Skeletal muscle tissue (tissue), 4 donors: ENCODE measurements around the gene WFDC8. TPM values are rescaled to one million over a fixed set of nuclear protein-coding genes. Genes with fewer than 3 reads are reported as not detected.

Experiments
- H3K27ac ChIP-seq: one replicate; pipeline ENCODE4 v1.7.0; 2013; ENCODE audit warnings: mild to moderate bottlenecking, low read depth, low read length, inconsistent platforms
- H3K27me3 ChIP-seq, 3 donors: one replicate each; pipeline ENCODE4 v1.7.0; 2013; ENCODE audit warnings: low read length in 3 of 3; ENCODE audit not compliant: control insufficient read depth in 3 of 3, insufficient read depth in 3 of 3
- H3K36me3 ChIP-seq, 3 donors: one replicate each; pipeline ENCODE4 v1.7.0; 2013; ENCODE audit warnings: low read length in 3 of 3; ENCODE audit not compliant: control insufficient read depth in 3 of 3, insufficient read depth in 3 of 3
- H3K4me1 ChIP-seq, 3 donors: one replicate each; pipeline ENCODE4 v1.7.0; 2013; ENCODE audit warnings: low read length in 3 of 3, mild to moderate bottlenecking in 3 of 3; ENCODE audit not compliant: control insufficient read depth in 3 of 3, insufficient read depth in 3 of 3
- H3K4me3 ChIP-seq, 3 donors: one replicate each; pipeline ENCODE4 v1.7.0; 2013; ENCODE audit warnings: low read length in 3 of 3
- H3K9ac ChIP-seq, 3 donors: one replicate each; pipeline ENCODE4 v1.7.0; 2013; ENCODE audit warnings: low read length in 3 of 3, mild to moderate bottlenecking in 3 of 3, moderate library complexity in 2 of 3, low read depth in 1 of 3
- H3K9me3 ChIP-seq, 3 donors: one replicate each; pipeline ENCODE4 v1.7.0; 2013; ENCODE audit warnings: low read length in 3 of 3; ENCODE audit not compliant: control insufficient read depth in 3 of 3
- total RNA-seq: library from RNA; depleted of rRNA; stranded (reverse); fragments of >200 nt; gene quantifications from one replicate; pipeline ENCODE4 v1.2.3, GENCODE V29; 2014
- donor health status: Osteomylitis.

The WFDC8 gene
- total RNA-seq, 1 donor from 2014 or later: not detected

DNA sequence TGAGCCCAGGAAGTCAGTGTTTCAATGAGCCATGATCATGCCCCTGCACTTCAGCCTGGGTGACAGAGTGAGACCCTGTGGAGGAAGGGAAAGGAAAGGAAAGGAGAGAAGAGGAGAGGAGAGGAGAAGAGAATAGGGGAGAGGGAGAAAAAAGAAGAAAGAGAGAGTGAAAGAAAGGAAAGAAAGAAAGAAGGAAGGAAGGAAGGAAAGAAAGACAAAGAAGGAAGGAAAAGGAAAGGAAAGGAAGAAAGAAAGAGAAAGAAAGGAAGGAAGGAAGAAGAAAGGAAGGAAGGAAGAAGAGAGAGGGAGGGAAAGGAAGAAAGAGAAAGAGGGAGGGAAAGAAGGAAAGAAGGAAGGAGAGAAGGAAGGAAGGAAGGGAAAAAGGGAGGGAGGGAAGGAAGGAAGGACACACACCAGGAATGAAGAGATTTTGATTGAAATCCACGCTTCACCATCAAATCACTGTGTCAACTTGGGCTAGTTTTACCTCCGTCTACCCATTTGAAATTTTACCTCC lies 14.3 kb downstream of the WFDC8 start:
- H3K9me3 ChIP-seq: no peaks in the 10 kb centered on the region
- H3K36me3 ChIP-seq: no peaks in the 10 kb centered on the region
- no peak overlapping the region for H3K27ac ChIP-seq
- no peak overlapping the region for H3K4me3 ChIP-seq
- H3K27me3 ChIP-seq: peaks cover 3 to 10% (median 10%) of the 10 kb centered on the region in 3 donors
- no peak overlapping the region for H3K9ac ChIP-seq
- no peaks in the 10 kb centered on the region for H3K4me1 ChIP-seq

DNA sequence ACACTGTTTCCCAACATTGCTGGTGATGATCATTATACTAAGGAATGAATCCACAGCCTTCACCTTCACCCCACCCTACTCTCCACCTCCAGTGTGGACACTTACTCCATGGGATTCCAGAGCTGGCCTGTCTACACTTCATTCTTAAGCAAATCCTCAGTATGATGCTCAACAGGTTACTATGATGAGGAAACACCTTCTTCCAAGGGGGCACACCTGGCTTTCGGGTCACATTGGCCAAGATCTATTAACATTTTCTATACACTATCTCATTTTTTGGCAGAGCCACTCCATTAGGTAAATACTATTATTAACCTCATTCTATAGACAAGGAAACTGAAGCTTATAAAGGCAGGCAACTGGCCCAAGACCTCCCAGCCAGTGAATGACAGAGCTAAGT lies 23.9 kb downstream of the WFDC8 start:
- no peak overlapping the region for H3K27ac ChIP-seq
- peaks cover 0 to 2% (median under 1%) of the 10 kb centered on the region in 3 donors for H3K27me3 ChIP-seq
- H3K4me1 ChIP-seq: no peaks in the 10 kb centered on the region
- no peak overlapping the region for H3K9ac ChIP-seq
- H3K4me3 ChIP-seq: no peak overlapping the region
- no peaks in the 10 kb centered on the region for H3K36me3 ChIP-seq
- H3K9me3 ChIP-seq: peaks cover 0 to 3% (median 0%) of the 10 kb centered on the region in 3 donors

DNA sequence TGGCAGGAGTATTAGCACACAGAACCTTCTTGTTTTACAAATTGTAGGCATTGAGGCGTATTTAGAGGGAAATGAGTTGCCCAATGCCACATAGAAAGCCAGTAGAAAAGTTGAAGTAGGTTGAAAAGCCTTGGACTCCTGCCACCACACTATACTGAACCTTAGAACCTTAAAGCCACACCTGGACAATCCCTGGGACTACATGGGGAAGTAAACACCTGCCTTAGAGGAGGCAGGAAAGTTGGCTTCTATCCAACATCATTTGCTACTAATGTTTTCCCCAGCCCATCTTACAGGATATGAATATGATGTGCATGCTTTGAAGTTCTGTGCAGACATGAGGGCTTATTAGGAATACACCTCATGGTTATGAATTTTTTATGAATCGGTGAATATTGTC lies 26.6 kb downstream of the WFDC8 start:
- H3K36me3 ChIP-seq: no peaks in the 10 kb centered on the region
- no peak overlapping the region for H3K4me3 ChIP-seq
- peaks cover 0 to 5% (median 0%) of the 10 kb centered on the region in 3 donors for H3K27me3 ChIP-seq
- no peak overlapping the region for H3K9ac ChIP-seq
- H3K27ac ChIP-seq: no peak overlapping the region
- H3K9me3 ChIP-seq: peaks cover 0 to 3% (median 0%) of the 10 kb centered on the region in 3 donors
- no peaks in the 10 kb centered on the region for H3K4me1 ChIP-seq

DNA sequence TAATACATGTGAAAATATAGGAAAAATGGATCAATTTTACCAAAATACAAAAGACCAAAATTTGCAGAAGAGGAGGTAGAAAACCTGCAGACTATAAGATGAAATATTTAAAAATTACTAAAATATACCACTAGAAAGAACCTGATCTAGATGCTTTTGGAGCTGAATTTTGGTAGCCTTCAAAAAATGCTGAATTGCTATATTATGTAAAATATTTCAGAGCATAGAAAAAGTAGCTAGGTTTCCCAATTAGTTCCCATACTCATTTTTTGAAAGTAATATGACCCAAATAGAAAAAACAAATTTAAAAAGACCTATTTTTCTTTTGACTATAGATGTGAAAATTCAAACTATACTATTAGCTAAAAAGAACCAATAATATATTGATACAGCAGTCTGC lies 28.3 kb downstream of the WFDC8 start:
- Histone ChIP-seq H3K4me3 (no peak overlapping the region), H3K4me1 (no peaks in the 10 kb centered on the region), H3K27me3 (peaks cover 0 to 5% (median under 1%) of the 10 kb centered on the region in 3 donors), H3K27ac (no peak overlapping the region), H3K9me3 (peaks cover 0 to 3% (median 0%) of the 10 kb centered on the region in 3 donors), H3K36me3 (no peaks in the 10 kb centered on the region), H3K9ac (no peak overlapping the region)

DNA sequence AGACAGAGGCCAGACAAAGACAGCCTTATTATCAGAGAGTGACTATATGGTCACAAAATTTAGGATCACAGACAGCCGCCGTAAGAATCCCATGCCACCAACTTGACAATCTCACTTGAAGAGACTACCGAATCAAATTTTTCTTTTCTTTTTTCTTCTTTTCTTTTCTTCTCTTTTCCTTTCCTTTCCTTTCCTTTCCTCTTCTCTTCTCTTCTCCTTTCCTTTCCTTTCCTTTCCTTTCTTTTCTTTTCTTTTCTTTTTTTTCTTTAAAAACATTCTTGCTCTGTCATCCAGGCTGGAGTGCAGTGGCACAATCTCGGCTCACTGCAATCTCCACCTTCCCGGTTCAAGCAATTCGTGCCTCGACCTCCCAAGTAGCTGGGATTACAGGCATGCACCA lies 30.7 kb downstream of the WFDC8 start:
- peaks cover 0 to 9% (median 5%) of the 10 kb centered on the region in 3 donors for H3K27me3 ChIP-seq

DNA sequence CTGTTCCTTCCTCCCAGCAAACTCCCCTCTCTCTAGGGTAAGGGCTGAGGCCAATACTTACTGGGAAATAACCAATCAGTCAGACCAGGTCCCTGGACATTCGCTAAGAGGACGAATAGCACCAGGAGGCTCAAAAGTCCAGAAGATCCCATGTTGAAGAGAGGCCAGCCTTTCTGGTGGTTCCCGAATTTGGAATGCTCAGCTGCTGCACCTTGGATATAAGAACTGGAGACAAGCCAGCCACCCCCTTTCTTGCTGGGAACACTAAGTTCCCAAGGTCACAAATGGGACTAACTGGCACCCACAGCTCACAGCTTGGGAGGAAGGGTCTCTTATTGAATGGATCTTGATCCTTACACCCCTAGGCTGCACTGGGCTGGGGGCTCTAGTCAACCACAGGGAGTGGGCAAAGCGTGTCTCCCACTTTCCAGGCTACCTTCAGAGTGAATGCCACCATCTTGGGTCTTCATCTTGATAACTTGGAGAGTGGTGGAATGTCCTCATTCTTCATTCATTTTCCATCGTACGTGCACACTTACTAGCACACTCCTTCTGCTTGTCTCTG lies 31.8 kb downstream of the WFDC8 start, which contains the start of gene EPPIN:
Gene EPPIN, minus strand, starts transcription at position 196 of the 565 bp plus-strand sequence. Its CDS starts 44 bp downstream, at position 152.
- Histone ChIP-seq H3K27ac (no peak within 1 kb of the TSS), H3K27me3 (peaks cover 0 to 9% (median 5%) of the 10 kb centered on the region in 3 donors), H3K36me3 (no peaks in the 10 kb centered on the region), H3K4me1 (no peaks in the 10 kb centered on the region), H3K4me3 (no peak within 1 kb of the TSS), H3K9me3 (no peaks in the 10 kb centered on the region), H3K9ac (no peak within 1 kb of the TSS)

More for the DNA sequence above, 30.7 kb downstream of the WFDC8 start:
- no peaks in the 10 kb centered on the region for H3K36me3 ChIP-seq
- H3K4me1 ChIP-seq: no peaks in the 10 kb centered on the region
- no peak overlapping the region for H3K9ac ChIP-seq
- H3K27ac ChIP-seq: no peak overlapping the region
- H3K9me3 ChIP-seq: no peaks in the 10 kb centered on the region
- H3K4me3 ChIP-seq: no peak overlapping the region

DNA sequence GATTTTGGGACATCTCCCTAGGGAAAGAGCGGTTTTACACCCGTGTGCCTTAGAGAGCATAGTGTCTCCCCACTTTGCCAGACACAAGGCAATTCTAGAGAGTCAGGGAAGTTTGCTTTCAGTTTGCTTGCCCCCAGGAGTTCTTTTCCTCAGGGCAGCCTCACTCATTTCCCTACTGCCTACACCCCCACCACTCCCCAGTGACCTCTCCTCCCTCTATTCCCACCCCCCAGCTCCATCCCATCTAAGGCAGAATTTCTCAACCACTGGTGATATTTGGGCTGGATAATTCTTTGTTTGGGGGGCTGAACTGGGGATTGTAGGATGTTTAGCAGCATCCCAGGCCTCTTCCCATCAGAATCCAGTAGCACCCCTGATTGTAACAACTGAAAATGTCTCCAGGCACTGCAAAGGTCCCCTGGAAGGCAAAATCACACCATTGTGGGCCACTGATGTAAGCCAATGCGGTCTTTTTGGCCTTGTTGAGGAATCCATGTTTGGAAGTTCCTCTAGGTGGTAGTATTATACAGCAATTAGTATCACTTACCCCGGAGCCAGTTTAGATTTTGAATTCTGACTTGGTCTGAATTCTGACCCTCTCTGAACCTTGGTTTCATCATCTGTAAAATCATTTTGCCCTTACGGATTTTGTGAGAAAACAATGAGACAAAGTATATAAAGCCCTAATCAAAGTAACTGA lies 33.2 kb downstream of the WFDC8 start:
- Histone ChIP-seq H3K4me1 (no peaks in the 10 kb centered on the region), H3K9ac (no peak overlapping the region), H3K9me3 (no peaks in the 10 kb centered on the region), H3K4me3 (no peak overlapping the region), H3K27me3 (peaks cover 0 to 9% (median 8%) of the 10 kb centered on the region in 3 donors), H3K27ac (no peak overlapping the region), H3K36me3 (no peaks in the 10 kb centered on the region)

DNA sequence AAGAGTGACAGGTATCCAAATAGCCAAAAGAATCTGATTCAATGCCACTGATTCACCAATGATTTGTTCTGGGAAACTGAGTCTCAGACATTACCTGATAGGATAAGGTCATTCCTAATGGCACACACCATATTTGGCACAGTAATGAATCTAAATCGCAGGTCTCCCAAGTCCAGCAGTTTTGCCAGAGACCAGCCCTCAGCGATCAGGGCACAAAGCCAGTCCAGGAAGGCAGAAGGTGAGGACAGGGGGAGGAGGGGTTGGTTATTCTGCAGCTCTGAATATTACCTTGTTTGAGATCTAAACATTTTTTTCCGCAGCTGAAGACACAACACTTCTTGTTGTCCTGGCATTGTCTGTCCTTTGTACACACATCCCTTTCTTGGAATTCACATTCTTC lies 33.7 kb downstream of the WFDC8 start:
- H3K27me3 ChIP-seq: peaks cover 0 to 9% (median 8%) of the 10 kb centered on the region in 3 donors
- no peaks in the 10 kb centered on the region for H3K4me1 ChIP-seq
- H3K27ac ChIP-seq: no peak overlapping the region
- H3K36me3 ChIP-seq: no peaks in the 10 kb centered on the region
- no peak overlapping the region for H3K9ac ChIP-seq
- H3K9me3 ChIP-seq: no peaks in the 10 kb centered on the region
- no peak overlapping the region for H3K4me3 ChIP-seq

DNA sequence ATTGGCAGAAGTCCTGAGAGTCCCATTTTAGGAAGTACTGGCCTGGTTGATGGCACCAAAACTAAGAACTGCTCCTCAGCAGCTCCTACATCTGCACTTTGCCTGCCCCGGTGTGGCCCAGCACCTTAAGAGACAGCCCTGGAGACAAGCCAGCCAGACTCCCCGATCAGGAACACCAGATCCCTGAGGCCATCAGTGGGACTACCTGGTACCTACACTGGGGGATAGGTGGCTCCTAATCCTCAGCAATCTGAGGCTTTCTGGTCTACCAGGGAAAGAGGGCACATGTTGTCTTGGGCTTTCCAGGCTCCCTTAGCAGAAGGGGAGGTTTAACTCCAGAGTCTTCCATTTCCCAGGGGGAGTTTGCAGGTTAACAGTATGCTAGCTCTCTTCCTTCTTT lies 39.7 kb downstream of the WFDC8 start, which contains the start of gene WFDC6:
Gene WFDC6, minus strand, starts transcription at position 101 of the 400 bp plus-strand sequence. Its CDS starts 75 bp downstream, at position 26.
- peaks cover 10 to 17% (median 16%) of the 10 kb centered on the region in 3 donors for H3K27me3 ChIP-seq
- no peaks in the 10 kb centered on the region for H3K4me1 ChIP-seq
- no peak within 1 kb of the TSS for H3K27ac ChIP-seq
- H3K9me3 ChIP-seq: no peaks in the 10 kb centered on the region
- no peak within 1 kb of the TSS for H3K9ac ChIP-seq
- H3K4me3 ChIP-seq: no peak within 1 kb of the TSS
- no peaks in the 10 kb centered on the region for H3K36me3 ChIP-seq

DNA sequence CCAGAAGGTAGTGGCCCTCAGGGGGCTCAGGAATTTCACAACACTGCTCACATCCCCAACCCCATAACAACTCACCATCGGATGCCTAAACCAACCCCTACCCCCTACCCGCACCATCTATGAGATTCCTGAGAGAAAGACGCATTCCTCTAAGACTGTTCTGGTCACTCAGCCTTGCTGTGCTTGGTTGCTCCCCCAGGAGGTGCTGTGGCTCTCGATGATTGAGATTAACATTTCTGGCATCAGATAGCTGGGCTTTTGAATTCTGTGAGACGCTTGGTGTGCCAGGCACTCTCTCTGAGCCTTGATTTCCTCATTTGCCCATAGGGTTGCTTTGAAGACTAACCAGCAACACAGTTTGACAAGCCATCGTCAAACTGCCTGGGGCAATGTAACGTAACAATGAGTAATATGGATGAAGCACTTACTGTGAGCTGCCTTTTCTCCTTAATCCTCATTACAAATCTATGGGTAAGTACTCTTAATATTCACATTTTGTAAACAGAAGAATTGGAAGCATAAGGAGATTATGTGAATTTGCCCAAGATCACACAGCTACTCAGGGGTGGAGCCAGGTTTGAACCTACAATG lies 40.8 kb downstream of the WFDC8 start:
- Histone ChIP-seq H3K4me1 (no peaks in the 10 kb centered on the region), H3K27me3 (peaks cover 10 to 19% (median 10%) of the 10 kb centered on the region in 3 donors), H3K27ac (no peak overlapping the region), H3K9ac (no peak overlapping the region), H3K9me3 (no peaks in the 10 kb centered on the region), H3K36me3 (no peaks in the 10 kb centered on the region), H3K4me3 (no peak overlapping the region)
